ENCODE measurements around the gene PSENEN.

The PSENEN gene

GRCh38 chr19:35734273-35734672 lies 11.2 kb upstream of the PSENEN start:
- Histone ChIP-seq H3K9ac (ENCODE audit: low read length) (peak overlapping the region; percentile 33), H3K14ac (ENCODE audit: low read length in 2 of 2) (no peak overlapping the region), H3K4me3 (ENCODE audit: insufficient read depth in 1 of 2, low read depth in 1 of 2, low read length in 2 of 2) (no peak overlapping the region), H3K79me1 (replicated peaks; ENCODE audit: low read length, poor library complexity, severe bottlenecking) (peaks cover 54% of the 10 kb centered on the region), H3K23ac (ENCODE audit: low read length in 2 of 2) (no peak overlapping the region), H3K27me3 (ENCODE audit: control insufficient read depth in 1 of 2, insufficient read depth in 1 of 2, low read length in 2 of 2) (no peaks in the 10 kb centered on the region), H2BK15ac (ENCODE audit: low read depth, poor library complexity, severe bottlenecking) (no peak overlapping the region), H3K27ac (ENCODE audit: low read length, poor library complexity, severe bottlenecking) (no peak overlapping the region), H3K36me3 (ENCODE audit: control insufficient read depth in 1 of 2, insufficient read depth in 2 of 2, low read depth in 1 of 2, low read length in 2 of 2) (peaks cover 88 to 98% of the 10 kb centered on the region in 2 experiments), H4K91ac (ENCODE audit: low read length) (no peak overlapping the region), H3K9me3 (ENCODE audit: control insufficient read depth, low read length) (no peaks in the 10 kb centered on the region), H3K4ac (ENCODE audit: low read depth in 1 of 2, low read length in 2 of 2) (no peak overlapping the region), H4K8ac (ENCODE audit: low read length) (peak overlapping the region; percentile 35), H2BK120ac (ENCODE audit: low read depth, low read length) (no peak overlapping the region), H2AK5ac (ENCODE audit: low read length, severe bottlenecking) (no peak overlapping the region), H2BK5ac (ENCODE audit: low read depth, low read length, poor library complexity, severe bottlenecking) (no peak overlapping the region), H2AFZ (ENCODE audit: low read depth, low read length) (no peak overlapping the region), H3K18ac (ENCODE audit: low read depth in 1 of 2, low read length in 2 of 2) (no peak overlapping the region), H3K4me1 (ENCODE audit: control insufficient read depth, insufficient read depth, low read depth, low read length) (peaks cover 2% of the 10 kb centered on the region), H3K4me2 (ENCODE audit: low read length, poor library complexity, severe bottlenecking) (no peak overlapping the region), H2BK12ac (ENCODE audit: low read length in 2 of 2) (no peak overlapping the region)
- DNase-seq, result no peak
- WGBS, result 97% methylated on average over 8 of the region's 8 CpGs

DNA sequence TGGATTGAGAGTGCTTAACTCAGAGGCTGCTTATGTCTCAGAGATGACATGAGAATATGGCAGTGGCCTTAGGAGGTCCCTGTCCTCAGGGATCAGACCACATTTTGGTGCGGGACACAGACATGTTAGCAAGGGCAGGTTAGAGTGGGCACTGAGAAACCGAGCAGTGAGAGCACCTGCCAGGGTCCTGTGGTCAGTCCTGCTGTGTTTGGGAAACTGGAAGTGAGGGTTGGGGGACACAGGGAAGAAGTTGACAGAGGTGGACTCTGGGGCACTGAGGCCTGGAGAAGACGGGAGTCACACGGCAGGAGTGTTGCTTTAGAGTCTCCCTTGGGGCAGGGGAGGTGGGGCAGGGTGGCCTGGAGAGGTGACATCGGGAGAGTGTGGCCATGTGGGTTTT lies 10.6 kb upstream of the PSENEN start:
- no peak overlapping the region for H2BK5ac ChIP-seq (ENCODE audit: low read depth, low read length, poor library complexity, severe bottlenecking)
- no peak overlapping the region for H3K4me3 ChIP-seq (ENCODE audit: insufficient read depth in 1 of 2, low read depth in 1 of 2, low read length in 2 of 2)
- no peaks in the 10 kb centered on the region for H3K27me3 ChIP-seq (ENCODE audit: control insufficient read depth in 1 of 2, insufficient read depth in 1 of 2, low read length in 2 of 2)
- H3K14ac ChIP-seq (ENCODE audit: low read length in 2 of 2), result no peak overlapping the region
- H3K36me3 ChIP-seq (ENCODE audit: control insufficient read depth in 1 of 2, insufficient read depth in 2 of 2, low read depth in 1 of 2, low read length in 2 of 2), result peaks cover 82 to 97% of the 10 kb centered on the region in 2 experiments
- H2BK120ac ChIP-seq (ENCODE audit: low read depth, low read length), result no peak overlapping the region
- WGBS, result 97% methylated on average over 2 of the region's 5 CpGs
- no peak overlapping the region for H2AK5ac ChIP-seq (ENCODE audit: low read length, severe bottlenecking)
- peaks cover 5% of the 10 kb centered on the region for H3K4me1 ChIP-seq (ENCODE audit: control insufficient read depth, insufficient read depth, low read depth, low read length)
- no peak overlapping the region for H3K9ac ChIP-seq (ENCODE audit: low read length)
- no peak overlapping the region for H3K27ac ChIP-seq (ENCODE audit: low read length, poor library complexity, severe bottlenecking)
- no peak overlapping the region for H3K18ac ChIP-seq (ENCODE audit: low read depth in 1 of 2, low read length in 2 of 2)
- no peaks in the 10 kb centered on the region for H3K9me3 ChIP-seq (ENCODE audit: control insufficient read depth, low read length)
- no peak overlapping the region for H2BK15ac ChIP-seq (ENCODE audit: low read depth, poor library complexity, severe bottlenecking)
- H2AFZ ChIP-seq (ENCODE audit: low read depth, low read length), result no peak overlapping the region
- H3K23ac ChIP-seq (ENCODE audit: low read length in 2 of 2), result no peak overlapping the region
- no peak overlapping the region for H3K4me2 ChIP-seq (ENCODE audit: low read length, poor library complexity, severe bottlenecking)
- H4K91ac ChIP-seq (ENCODE audit: low read length), result no peak overlapping the region
- no peak overlapping the region for H4K8ac ChIP-seq (ENCODE audit: low read length)
- DNase-seq, result no peak
- no peak overlapping the region for H2BK12ac ChIP-seq (ENCODE audit: low read length in 2 of 2)
- peaks cover 49% of the 10 kb centered on the region for H3K79me1 ChIP-seq (replicated peaks; ENCODE audit: low read length, poor library complexity, severe bottlenecking)
- no peak overlapping the region for H3K4ac ChIP-seq (ENCODE audit: low read depth in 1 of 2, low read length in 2 of 2)

DNA sequence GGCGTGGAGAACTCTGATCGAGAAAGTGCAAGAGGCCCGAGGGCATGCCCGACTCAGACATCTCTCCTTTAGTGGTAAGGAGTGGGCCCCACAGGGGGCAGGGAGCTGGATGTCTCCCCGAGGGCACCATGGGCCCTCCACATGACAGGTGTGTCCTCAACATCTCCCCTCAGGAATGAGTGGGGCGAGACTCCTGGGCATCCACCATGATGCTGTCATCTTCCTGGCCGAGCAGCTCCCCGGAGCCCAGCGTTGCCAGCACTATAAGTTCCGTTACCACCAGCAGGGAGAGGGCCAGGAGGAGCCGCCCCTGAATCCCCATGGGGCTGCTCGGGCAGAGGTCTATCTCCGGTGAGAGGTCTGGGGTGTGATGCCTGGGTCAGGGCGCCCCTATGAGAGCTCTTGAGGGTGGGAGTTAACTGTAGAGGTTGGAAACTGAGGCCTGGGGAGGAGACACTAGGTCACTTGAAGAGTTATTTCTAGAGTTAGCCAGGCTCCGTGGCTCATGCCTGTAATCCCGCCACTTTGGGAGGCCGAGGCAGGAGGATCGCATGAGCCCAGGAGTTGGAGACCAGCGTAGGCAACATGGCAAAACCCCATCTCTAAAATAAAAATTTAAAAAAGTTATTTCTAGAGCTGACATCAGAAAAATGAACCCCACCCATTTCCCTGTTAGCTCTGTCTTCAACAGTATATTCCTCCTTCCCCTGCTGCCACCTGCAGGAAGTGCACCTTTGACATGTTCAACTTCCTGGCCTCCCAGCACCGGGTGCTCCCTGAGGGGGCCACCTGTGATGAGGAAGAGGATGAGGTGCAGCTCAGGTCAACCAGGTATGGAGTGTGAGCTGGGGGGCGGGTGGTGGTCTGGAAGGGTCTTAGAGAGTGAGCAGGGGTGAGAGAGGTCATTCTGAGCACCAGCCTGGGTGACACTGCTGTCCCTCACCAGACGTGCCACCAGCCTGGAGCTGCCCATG lies 8.3 kb upstream of the PSENEN start:
- no peak overlapping the region for H2BK5ac ChIP-seq (ENCODE audit: low read depth, low read length, poor library complexity, severe bottlenecking)
- no peak overlapping the region for H2BK120ac ChIP-seq (ENCODE audit: low read depth, low read length)
- no peak overlapping the region for H3K18ac ChIP-seq (ENCODE audit: low read depth in 1 of 2, low read length in 2 of 2)
- no peak overlapping the region for H3K4me2 ChIP-seq (ENCODE audit: low read length, poor library complexity, severe bottlenecking)
- no peak overlapping the region for H2AFZ ChIP-seq (ENCODE audit: low read depth, low read length)
- H3K4ac ChIP-seq (ENCODE audit: low read depth in 1 of 2, low read length in 2 of 2), result no peak overlapping the region
- no peak overlapping the region for H2BK12ac ChIP-seq (ENCODE audit: low read length in 2 of 2)
- H2BK15ac ChIP-seq (ENCODE audit: low read depth, poor library complexity, severe bottlenecking), result no peak overlapping the region
- no peak overlapping the region for H3K23ac ChIP-seq (ENCODE audit: low read length in 2 of 2)
- H3K4me1 ChIP-seq (ENCODE audit: control insufficient read depth, insufficient read depth, low read depth, low read length), result peaks cover 12% of the 10 kb centered on the region
- H3K9me3 ChIP-seq (ENCODE audit: control insufficient read depth, low read length), result no peaks in the 10 kb centered on the region
- H3K79me1 ChIP-seq (replicated peaks; ENCODE audit: low read length, poor library complexity, severe bottlenecking), result peaks cover 29% of the 10 kb centered on the region
- no peak overlapping the region for H3K27ac ChIP-seq (ENCODE audit: low read length, poor library complexity, severe bottlenecking)
- DNase-seq, result no peak
- H4K8ac ChIP-seq (ENCODE audit: low read length), result no peak overlapping the region
- no peak overlapping the region for H3K14ac ChIP-seq (ENCODE audit: low read length in 2 of 2)
- no peak overlapping the region for H2AK5ac ChIP-seq (ENCODE audit: low read length, severe bottlenecking)
- no peak overlapping the region for H3K9ac ChIP-seq (ENCODE audit: low read length)
- WGBS, result 96% methylated on average over 21 of the region's 22 CpGs
- no peaks in the 10 kb centered on the region for H3K27me3 ChIP-seq (ENCODE audit: control insufficient read depth in 1 of 2, insufficient read depth in 1 of 2, low read length in 2 of 2)
- H3K4me3 ChIP-seq (ENCODE audit: insufficient read depth in 1 of 2, low read depth in 1 of 2, low read length in 2 of 2), result no peak overlapping the region
- peaks cover 63 to 76% of the 10 kb centered on the region in 2 experiments for H3K36me3 ChIP-seq (ENCODE audit: control insufficient read depth in 1 of 2, insufficient read depth in 2 of 2, low read depth in 1 of 2, low read length in 2 of 2)
- H4K91ac ChIP-seq (ENCODE audit: low read length), result no peak overlapping the region

DNA sequence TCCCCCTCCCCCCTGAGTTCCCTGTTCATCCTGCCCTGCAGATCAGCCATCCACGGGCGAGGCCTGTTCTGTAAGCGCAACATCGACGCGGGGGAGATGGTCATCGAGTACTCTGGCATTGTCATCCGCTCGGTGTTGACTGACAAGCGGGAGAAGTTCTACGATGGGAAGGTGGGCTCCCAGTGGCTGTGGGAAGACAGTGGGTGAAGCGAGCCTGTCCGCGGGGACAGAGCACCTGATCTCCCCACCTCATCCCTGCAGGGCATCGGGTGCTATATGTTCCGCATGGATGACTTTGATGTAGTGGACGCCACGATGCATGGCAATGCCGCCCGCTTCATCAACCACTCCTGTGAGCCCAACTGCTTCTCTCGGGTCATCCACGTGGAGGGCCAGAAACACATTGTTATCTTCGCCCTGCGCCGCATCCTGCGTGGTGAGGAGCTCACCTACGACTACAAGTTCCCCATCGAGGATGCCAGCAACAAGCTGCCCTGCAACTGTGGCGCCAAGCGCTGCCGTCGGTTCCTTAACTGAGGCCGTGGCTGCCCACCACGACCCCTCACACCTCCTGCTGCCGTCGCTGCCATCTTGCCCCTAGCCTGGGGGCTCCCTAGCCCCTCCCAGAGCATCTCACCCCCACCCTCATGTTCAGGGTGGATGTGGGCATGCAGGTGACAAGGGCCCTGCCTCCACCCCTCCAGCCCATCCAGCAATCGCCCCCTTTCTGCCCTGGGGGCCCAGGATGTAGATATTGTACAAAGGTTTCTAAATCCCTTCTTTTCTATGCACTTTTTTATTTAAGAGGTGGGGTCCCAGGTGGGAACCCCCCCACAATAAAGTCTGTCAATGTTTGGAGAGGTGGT lies 7.2 kb upstream of the PSENEN start:
- H3K4me1 ChIP-seq (ENCODE audit: control insufficient read depth, insufficient read depth, low read depth, low read length), result peaks cover 12% of the 10 kb centered on the region
- peaks cover 28% of the 10 kb centered on the region for H3K79me1 ChIP-seq (replicated peaks; ENCODE audit: low read length, poor library complexity, severe bottlenecking)
- H3K4ac ChIP-seq (ENCODE audit: low read depth in 1 of 2, low read length in 2 of 2), result no peak overlapping the region
- no peak overlapping the region for H4K91ac ChIP-seq (ENCODE audit: low read length)
- DNase-seq, result no peak
- no peak overlapping the region for H3K14ac ChIP-seq (ENCODE audit: low read length in 2 of 2)
- peaks cover 70 to 72% of the 10 kb centered on the region in 2 experiments for H3K36me3 ChIP-seq (ENCODE audit: control insufficient read depth in 1 of 2, insufficient read depth in 2 of 2, low read depth in 1 of 2, low read length in 2 of 2)
- no peak overlapping the region for H3K27ac ChIP-seq (ENCODE audit: low read length, poor library complexity, severe bottlenecking)
- H2BK12ac ChIP-seq (ENCODE audit: low read length in 2 of 2), result no peak overlapping the region
- H2AFZ ChIP-seq (ENCODE audit: low read depth, low read length), result no peak overlapping the region
- H2BK5ac ChIP-seq (ENCODE audit: low read depth, low read length, poor library complexity, severe bottlenecking), result no peak overlapping the region
- 96% methylated on average over 36 of the region's 37 CpGs for WGBS
- H3K9me3 ChIP-seq (ENCODE audit: control insufficient read depth, low read length), result no peaks in the 10 kb centered on the region
- no peak overlapping the region for H4K8ac ChIP-seq (ENCODE audit: low read length)
- no peak overlapping the region for H3K9ac ChIP-seq (ENCODE audit: low read length)
- H3K27me3 ChIP-seq (ENCODE audit: control insufficient read depth in 1 of 2, insufficient read depth in 1 of 2, low read length in 2 of 2), result no peaks in the 10 kb centered on the region
- no peak overlapping the region for H2BK15ac ChIP-seq (ENCODE audit: low read depth, poor library complexity, severe bottlenecking)
- no peak overlapping the region for H3K23ac ChIP-seq (ENCODE audit: low read length in 2 of 2)
- H2BK120ac ChIP-seq (ENCODE audit: low read depth, low read length), result no peak overlapping the region
- no peak overlapping the region for H3K4me2 ChIP-seq (ENCODE audit: low read length, poor library complexity, severe bottlenecking)
- no peak overlapping the region for H2AK5ac ChIP-seq (ENCODE audit: low read length, severe bottlenecking)
- H3K4me3 ChIP-seq (ENCODE audit: insufficient read depth in 1 of 2, low read depth in 1 of 2, low read length in 2 of 2), result no peak overlapping the region
- H3K18ac ChIP-seq (ENCODE audit: low read depth in 1 of 2, low read length in 2 of 2), result no peak overlapping the region

All from mesenchymal stem cell (in vitro differentiated cells and primary cell).